HG03521 (cell line): ENCODE data around the gene SLC35G1.

ENCODE experiments used
- ATAC-seq: cut with Tn5 transposase; IDR thresholded peaks from one replicate; pipeline ENCODE4 v1.9.1; 2021; ENCODE audit warnings: mild to moderate bottlenecking, moderate library complexity; ENCODE audit not compliant: unreplicated experiment

Gene SLC35G1

DNA sequence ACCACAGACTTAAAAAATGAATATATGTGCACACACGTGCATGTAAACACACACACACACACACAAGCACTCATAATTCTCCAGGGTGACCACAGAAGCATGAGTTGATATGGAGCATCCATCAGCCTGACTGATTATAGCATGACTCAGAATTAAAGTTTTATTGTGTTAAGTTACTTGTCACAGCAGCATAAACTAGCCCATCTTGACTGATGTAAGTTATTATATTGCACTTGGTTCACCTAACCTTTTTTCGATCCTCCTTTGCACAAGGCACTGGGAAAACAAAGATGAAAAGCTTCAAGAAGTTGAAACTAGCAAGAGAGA, 18.8 kb upstream of the SLC35G1 start:
- no peak for ATAC-seq

- ATAC-seq, result no peak
These were observed 17.4 kb upstream of the SLC35G1 start for GRCh38 chr10:93876381-93876780.

GRCh38 chr10:93879273-93879672, 14.5 kb upstream of the SLC35G1 start:
- no peak for ATAC-seq

DNA sequence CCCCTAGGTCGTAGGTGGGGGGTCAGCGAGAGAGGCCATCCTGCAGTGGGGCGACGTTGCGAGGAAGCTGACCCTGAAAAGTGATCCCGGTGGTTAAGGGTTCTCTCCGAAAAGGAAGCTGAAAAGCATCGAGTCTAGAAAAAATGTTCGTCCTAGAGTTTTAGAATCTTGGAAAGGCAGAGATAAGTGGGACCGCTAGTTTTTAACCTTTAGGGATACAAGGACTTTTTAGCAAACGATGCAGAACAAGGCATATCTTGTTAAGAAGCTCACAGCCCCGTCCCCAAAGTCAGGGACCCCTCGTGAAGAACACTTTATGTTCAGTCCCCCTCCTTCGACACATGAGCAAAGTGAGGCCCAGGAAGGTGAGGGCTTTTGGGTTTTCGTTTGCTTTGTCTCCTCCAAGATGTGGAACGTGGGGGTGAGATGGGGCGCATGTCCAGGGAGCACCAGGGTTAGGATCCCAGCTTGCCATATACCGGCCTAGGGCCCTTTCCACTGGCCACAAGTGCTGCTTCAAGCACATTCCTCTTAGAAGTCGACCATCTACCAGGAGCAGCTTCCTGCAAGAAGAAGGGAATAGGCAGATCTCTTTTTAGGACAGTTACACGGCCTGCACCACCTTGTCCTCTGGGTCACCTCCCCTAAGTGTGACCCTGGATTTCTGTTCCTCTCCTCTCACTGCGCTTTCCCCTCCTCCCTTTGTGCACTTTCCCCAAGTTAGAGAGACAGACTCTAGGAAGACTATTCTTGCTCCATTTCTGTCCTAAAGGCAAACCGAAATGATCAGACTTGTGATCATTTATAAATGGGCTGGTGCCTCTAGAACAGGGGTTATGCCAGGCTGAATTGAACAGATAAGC, 969 bp downstream of the SLC35G1 start:
- ATAC-seq, result no peak

DNA sequence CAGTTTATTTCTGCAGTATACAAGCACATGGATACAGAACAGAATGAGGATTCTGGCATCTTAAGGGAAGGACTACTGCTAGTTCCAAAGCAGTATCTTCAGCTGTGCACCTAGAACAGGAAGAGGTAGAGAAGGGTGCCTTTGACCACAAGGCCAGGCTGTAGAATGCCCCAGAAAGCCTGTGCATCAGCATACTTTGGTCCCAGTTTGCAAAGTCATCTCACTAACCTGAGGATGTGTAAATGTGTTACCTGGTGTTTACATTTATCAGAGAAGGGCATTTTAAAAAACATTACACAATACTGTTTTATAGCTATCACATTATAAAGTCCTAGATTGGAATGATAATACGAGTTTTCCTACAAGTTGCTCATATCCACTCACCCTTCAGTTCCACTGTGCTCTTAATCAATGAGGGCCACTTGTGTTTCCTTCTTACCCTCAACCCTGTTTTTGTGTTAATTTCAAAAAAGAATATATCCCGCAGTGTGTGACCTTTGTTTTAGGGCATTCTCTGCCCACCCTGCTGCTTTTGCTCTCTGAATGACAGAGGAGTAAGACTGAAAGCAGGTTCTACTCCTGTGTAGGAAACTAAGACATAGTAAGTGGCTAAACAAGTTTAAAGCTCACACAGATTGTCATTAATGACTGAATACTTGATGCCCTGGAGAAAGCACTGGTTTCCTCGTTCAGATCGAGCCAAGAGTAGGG, 3.4 kb downstream of the SLC35G1 start:
- no peak for ATAC-seq

- ATAC-seq, result no peak
These were observed 5.3 kb downstream of the SLC35G1 start for GRCh38 chr10:93899109-93899508.

DNA sequence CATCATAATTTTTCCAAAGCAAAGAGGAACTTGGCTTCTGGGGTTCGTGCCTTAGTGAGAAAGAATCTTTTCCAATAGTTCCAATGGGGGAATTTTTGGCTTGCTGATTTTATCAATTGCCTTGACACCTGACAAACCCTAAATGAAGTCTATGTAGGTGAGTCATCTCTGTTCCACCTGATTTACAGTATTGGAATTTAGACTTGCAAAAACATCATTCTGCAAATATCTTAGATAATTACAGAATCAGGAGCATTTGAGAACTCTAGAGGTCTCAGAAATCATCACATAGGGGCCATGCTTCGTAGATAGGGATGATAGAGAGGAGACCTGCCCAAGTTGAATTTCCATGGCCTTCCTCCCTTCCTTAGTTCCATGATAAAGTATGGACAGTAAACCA, 9.3 kb downstream of the SLC35G1 start:
- ATAC-seq, result no peak

DNA sequence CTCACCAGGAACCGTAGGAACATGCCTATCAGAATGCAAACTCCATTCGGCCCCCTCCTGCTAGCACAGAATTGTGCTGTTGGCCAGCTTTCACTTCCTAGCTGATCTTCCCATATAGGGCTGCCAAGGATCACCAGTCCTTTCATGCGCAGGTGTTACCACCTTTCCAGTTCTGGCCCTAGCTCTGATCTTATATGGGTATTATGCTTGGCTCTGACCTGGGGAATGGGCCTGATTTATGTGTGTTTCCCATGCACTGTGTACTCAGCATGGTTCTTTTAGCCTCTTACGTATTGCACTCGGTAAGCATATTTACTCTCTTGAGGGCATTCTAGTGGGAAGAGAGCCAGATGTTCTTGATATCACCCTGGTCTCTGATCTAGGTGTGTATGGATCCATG, 11.1 kb downstream of the SLC35G1 start:
- ATAC-seq, result no peak

- no peak for ATAC-seq
These were observed 13.3 kb downstream of the SLC35G1 start for GRCh38 chr10:93907059-93907458.

- ATAC-seq, result no peak
These were observed 18.1 kb downstream of the SLC35G1 start for GRCh38 chr10:93911866-93912265.

DNA sequence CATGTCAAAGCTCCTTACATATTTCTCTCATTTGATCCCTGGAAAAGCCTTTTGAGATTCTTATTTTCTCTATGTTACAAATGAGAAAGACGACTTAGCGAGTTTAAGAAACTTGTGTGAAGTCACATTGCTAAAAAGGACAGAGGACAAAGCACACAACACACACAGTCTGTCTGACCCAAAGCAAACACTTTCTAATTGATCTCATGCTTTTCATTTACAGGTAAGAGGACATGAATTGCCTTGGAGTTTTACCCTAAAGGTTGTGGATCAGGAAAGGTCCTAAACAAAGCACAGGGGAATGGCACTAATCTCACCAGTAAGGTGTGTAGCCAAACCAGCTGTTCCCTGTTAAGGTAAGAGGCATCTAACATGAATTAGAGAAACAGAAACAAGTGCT, 18.7 kb downstream of the SLC35G1 start:
- ATAC-seq, result no peak

DNA sequence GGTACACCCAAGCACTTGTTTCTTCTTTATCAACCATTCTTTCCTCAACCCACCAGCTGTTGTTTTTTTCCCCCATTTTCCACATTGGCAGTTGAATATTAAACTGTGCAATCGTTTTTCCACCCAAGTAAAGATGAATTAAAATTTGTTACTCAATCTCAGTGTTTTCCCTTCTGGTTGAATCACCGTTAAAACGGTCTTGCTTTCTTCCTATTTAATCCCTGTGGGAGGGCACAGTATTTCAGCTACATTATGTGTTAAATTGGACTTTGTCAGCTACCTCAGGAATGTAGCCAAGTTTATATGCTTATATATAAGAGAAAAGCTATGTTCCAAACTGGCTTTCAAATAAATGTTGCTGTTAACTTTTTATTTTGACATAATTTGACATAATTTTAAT, 19.9 kb downstream of the SLC35G1 start:
- ATAC-seq, result no peak

- no peak for ATAC-seq
These were observed 21.8 kb downstream of the SLC35G1 start for GRCh38 chr10:93915598-93915997.

DNA sequence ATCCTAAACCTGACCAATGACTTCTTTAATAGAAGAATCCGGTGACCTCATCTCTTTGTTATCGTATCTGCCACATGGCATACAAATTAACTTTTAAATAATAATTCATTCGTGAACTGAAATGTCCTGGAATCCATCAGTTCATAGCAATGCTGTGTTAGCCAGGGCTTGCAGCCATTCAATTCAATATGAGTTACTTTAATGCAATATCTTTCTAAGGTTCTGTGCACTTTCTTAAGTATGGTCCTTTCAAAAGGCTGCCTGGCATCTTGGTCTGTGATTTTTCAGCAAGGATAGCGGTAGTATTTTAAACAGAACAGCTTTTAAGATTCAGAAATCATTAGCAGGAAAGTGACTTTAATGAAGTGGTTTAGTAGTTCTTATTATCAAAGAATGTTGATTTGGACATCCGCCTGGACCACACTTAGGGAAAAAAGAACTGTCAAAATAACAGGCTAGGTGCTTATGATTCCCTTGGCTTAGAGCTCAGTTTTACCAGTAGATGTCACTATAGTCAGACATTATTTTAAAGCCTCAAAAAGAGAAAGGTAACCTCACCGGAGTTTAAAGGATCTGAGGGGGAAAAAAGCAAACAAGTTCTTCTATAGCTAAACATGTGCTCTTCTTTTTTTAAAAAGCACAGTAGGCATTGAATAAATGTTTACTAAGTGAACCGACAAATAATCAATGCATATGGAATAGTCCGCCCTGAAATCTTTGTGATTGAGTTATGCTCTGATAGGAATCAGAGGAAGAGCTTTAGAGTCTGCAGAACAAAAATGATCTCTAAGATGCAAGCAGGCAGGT, 22.7 kb downstream of the SLC35G1 start:
- no peak for ATAC-seq

DNA sequence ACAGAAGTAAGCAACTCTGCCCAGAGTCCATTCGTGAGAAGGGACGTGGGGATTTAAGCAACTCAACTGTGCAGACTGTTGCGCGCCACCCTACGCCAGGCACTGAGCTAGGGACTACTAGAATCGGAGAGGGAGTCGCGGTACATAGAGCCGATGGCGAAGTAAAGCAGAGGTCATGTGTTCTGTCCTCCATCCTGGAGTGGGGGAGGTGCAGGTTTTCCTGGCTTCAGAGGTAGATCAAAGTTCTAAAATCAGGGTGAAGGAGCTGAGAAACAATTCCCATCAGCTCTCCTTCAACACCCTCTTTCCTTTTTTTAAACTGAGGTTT, 23.2 kb downstream of the SLC35G1 start:
- no peak for ATAC-seq

- ATAC-seq, result no peak
These were observed 24.0 kb downstream of the SLC35G1 start for GRCh38 chr10:93917821-93918220.

DNA sequence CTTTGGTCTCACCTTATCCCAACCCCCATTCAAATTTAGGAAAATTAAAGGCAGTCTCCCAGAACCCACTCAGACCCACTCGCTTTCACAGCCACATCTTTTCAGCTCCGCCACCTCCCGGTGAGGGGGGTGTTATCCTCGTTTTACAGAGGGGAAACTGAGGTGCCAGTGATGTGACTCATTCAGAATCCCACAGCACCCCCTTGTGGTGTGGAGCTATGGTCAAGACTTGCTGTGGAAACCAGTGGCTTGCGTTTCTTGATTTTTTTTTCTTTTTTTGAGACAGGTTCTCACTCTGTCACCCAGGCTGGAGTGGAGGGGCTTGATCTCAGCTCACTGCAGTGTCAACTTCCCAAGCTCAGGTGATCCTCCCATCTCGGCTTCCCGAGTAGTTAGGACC, 27.6 kb downstream of the SLC35G1 start:
- no peak for ATAC-seq

GRCh38 chr10:93926613-93927012, 32.8 kb downstream of the SLC35G1 start:
- no peak for ATAC-seq

GRCh38 chr10:93938140-93938539, 44.4 kb downstream of the SLC35G1 start:
- no peak for ATAC-seq

DNA sequence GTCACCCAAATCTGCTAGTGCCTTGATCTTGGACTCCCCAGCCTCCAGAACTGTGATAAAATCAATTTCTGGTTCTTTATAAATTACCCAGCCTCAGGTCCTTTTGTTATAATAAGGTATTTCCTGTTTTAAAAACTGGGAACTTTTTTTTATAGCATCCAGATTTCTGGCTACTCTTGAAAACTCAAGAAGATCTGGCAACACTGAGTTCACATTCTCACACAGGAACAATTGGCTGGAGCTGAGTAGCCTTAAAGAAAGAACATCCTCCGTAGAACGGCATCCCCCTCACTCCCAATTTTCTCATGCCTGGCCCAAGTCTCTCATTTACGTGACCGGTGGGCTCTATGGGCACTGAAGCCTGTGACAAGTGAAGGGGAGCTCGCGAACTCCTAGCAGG, 47.1 kb downstream of the SLC35G1 start:
- no peak for ATAC-seq

DNA sequence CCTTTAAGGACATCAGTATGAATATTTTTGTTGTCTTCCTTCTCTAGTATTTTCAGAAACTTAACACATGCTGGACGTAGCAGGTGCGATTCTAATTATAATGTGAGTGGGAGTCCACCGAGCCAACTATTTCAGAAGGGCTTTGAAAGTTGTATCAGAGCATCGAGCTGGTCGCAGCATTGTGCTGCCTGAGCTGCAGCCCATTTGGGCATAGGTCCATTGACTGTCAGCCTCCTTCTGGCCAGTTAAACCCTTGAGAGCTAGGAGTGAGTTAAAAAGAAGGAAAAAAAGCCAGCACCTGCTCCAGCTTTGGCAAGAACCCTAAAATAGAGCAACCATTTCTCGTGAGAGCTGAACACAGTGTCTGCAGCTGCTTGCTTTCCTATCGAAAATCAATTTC, 47.8 kb downstream of the SLC35G1 start:
- no peak for ATAC-seq

- ATAC-seq, result no peak
These were observed 52.0 kb downstream of the SLC35G1 start for GRCh38 chr10:93945819-93946218.
